GM18511 (cell line): ENCODE measurements around the gene CXCR6.

Experiments used
- ATAC-seq: cut with Tn5 transposase; IDR thresholded peaks from one replicate; pipeline ENCODE4 v1.9.1; 2021; ENCODE audit warnings: mild to moderate bottlenecking, moderate library complexity; ENCODE audit not compliant: unreplicated experiment

CXCR6 gene

GRCh38 chr3:45966950-45967640 lies 23.8 kb downstream of the CXCR6 start:
- no peak for ATAC-seq

GRCh38 chr3:45967724-45968123 lies 24.5 kb downstream of the CXCR6 start:
- no peak for ATAC-seq

GRCh38 chr3:45968149-45968548 lies 24.9 kb downstream of the CXCR6 start:
- ATAC-seq: no peak

- no peak for ATAC-seq
Observed at GRCh38 chr3:45968706-45969105, 25.4 kb downstream of the CXCR6 start.

GRCh38 chr3:45969116-45969515 lies 25.9 kb downstream of the CXCR6 start:
- no peak for ATAC-seq

GRCh38 chr3:45969953-45970352 lies 26.7 kb downstream of the CXCR6 start:
- no peak for ATAC-seq

- no peak for ATAC-seq
Observed at GRCh38 chr3:45972534-45973402, 29.5 kb downstream of the CXCR6 start.

GRCh38 chr3:45974686-45975085 lies 31.4 kb downstream of the CXCR6 start:
- no peak for ATAC-seq

- ATAC-seq: no peak
Observed at GRCh38 chr3:45975686-45976085, 32.4 kb downstream of the CXCR6 start.

- ATAC-seq: no peak
Observed at GRCh38 chr3:45976191-45977091, 33.2 kb downstream of the CXCR6 start.

GRCh38 chr3:45978006-45978761 lies 34.9 kb downstream of the CXCR6 start:
- no peak for ATAC-seq

GRCh38 chr3:45979378-45979777 lies 36.1 kb downstream of the CXCR6 start:
- ATAC-seq: no peak

GRCh38 chr3:45980229-45980813 lies 37.1 kb downstream of the CXCR6 start:
- no peak for ATAC-seq

- ATAC-seq: no peak
Observed at GRCh38 chr3:45980819-45981218, 37.6 kb downstream of the CXCR6 start.

- ATAC-seq: no peak
Observed at GRCh38 chr3:45981346-45982074, 38.2 kb downstream of the CXCR6 start.

- ATAC-seq: no peak
Observed at GRCh38 chr3:45983770-45984169, 40.5 kb downstream of the CXCR6 start.

- no peak for ATAC-seq
Observed at GRCh38 chr3:45984331-45985312, 41.4 kb downstream of the CXCR6 start.
